Loucy (cell line): ENCODE measurements around the gene DHRSX.

Source experiments
- H2AFZ ChIP-seq: fragments of 200-600 bp; sonication (generic); 2 replicates; pipeline ENCODE4 v1.6.0; 2016; ENCODE audit warnings: antibody characterized with exemption, mild to moderate bottlenecking, low read length, moderate library complexity
- H3F3A ChIP-seq: fragments of 200-600 bp; 2 replicates; pipeline ENCODE4 v1.6.0; 2016; ENCODE audit warnings: antibody characterized with exemption, low read depth, mild to moderate bottlenecking
- H3K27me3 ChIP-seq: fragments of 200-600 bp; sonication (generic); 2 replicates; pipeline ENCODE4 v1.6.1; 2014; ENCODE audit warnings: low read length, mild to moderate bottlenecking; ENCODE audit not compliant: insufficient read depth, poor library complexity, severe bottlenecking
- H3K36me3 ChIP-seq: fragments of 200-600 bp; sonication (generic); 2 replicates; pipeline ENCODE4 v1.6.1; 2016; ENCODE audit warnings: low read length; ENCODE audit not compliant: insufficient read depth
- H3K4me1 ChIP-seq: fragments of 200-600 bp; sonication (generic); 2 replicates; pipeline ENCODE4 v1.5.1; 2014; ENCODE audit warnings: low read length, mild to moderate bottlenecking; ENCODE audit not compliant: insufficient read depth, poor library complexity, severe bottlenecking
- H3K4me2 ChIP-seq: fragments of 200-600 bp; sonication (generic); 2 replicates; pipeline ENCODE4 v1.6.0; 2014; ENCODE audit warnings: antibody characterized with exemption, low read length, low read depth, mild to moderate bottlenecking; ENCODE audit not compliant: poor library complexity, severe bottlenecking
- H3K4me3 ChIP-seq: fragments of 200-600 bp; sonication (generic); 2 replicates; pipeline ENCODE4 v1.5.1; 2014; ENCODE audit warnings: low read length, mild to moderate bottlenecking, mixed read lengths; ENCODE audit not compliant: poor library complexity, severe bottlenecking
- H3K79me2 ChIP-seq: fragments of 200-600 bp; sonication (generic); 2 replicates; pipeline ENCODE4 v1.6.1; 2014; ENCODE audit warnings: low read length; ENCODE audit not compliant: insufficient read depth
- H3K9ac ChIP-seq: fragments of 200-600 bp; sonication (generic); 2 replicates; pipeline ENCODE4 v1.6.0; 2014; ENCODE audit warnings: mild to moderate bottlenecking, low read depth, low read length, moderate library complexity; ENCODE audit not compliant: poor library complexity, severe bottlenecking
- H3K9me2 ChIP-seq: fragments of 200-600 bp; sonication (generic); replicated peaks from 2 replicates; pipeline ENCODE4 v1.6.1; 2016; ENCODE audit warnings: low read depth, low read length, mixed read lengths
- H3K9me3 ChIP-seq: fragments of 200-600 bp; sonication (generic); 2 replicates; pipeline ENCODE4 v1.6.1; 2014; ENCODE audit warnings: mild to moderate bottlenecking, antibody characterized with exemption, low read length, low read depth; ENCODE audit not compliant: insufficient read depth
- H4K20me1 ChIP-seq: fragments of 200-600 bp; sonication (generic); 2 replicates; pipeline ENCODE4 v1.6.0; 2014; ENCODE audit warnings: antibody characterized with exemption, low read length, mild to moderate bottlenecking; ENCODE audit not compliant: insufficient read depth, poor library complexity, severe bottlenecking
- CTCF ChIP-seq: fragments of 200-600 bp; sonication (generic); conservative IDR thresholded peaks from 2 replicates; pipeline ENCODE4 v1.5.1; 2014; ENCODE audit warnings: mild to moderate bottlenecking, antibody characterized with exemption, low read length
- EZH2phosphoT487 ChIP-seq: fragments of 200-600 bp; IDR thresholded peaks from 2 replicates; pipeline ENCODE4 v1.6.1; 2018; ENCODE audit warnings: antibody characterized with exemption, mild to moderate bottlenecking, moderate library complexity, borderline replicate concordance

Gene DHRSX

GRCh38 chrX:2192584-2193272 is 308.0 kb downstream of the DHRSX start:
- H3K27me3 ChIP-seq = no peaks in the 10 kb centered on the region

GRCh38 chrX:2188840-2189239 is 311.9 kb downstream of the DHRSX start:
- no peak overlapping the region for H3K4me3 ChIP-seq
- no peaks in the 10 kb centered on the region for H3F3A ChIP-seq
- no peaks in the 10 kb centered on the region for H4K20me1 ChIP-seq
- no peaks in the 10 kb centered on the region for H3K4me1 ChIP-seq
- no peaks in the 10 kb centered on the region for H3K27me3 ChIP-seq
- no peak overlapping the region for H2AFZ ChIP-seq
- H3K79me2 ChIP-seq = no peaks in the 10 kb centered on the region
- no peaks in the 10 kb centered on the region for H3K9me2 ChIP-seq
- no peak overlapping the region for H3K9ac ChIP-seq
- no peak overlapping the region for H3K4me2 ChIP-seq
- no peaks in the 10 kb centered on the region for H3K36me3 ChIP-seq
- TF ChIP-seq EZH2phosphoT487 = no peak
- no peak for TF ChIP-seq CTCF
- no peaks in the 10 kb centered on the region for H3K9me3 ChIP-seq

More at GRCh38 chrX:2192584-2193272, 308.0 kb downstream of the DHRSX start:
- H3K9me2 ChIP-seq = no peaks in the 10 kb centered on the region
- no peak overlapping the region for H3K4me3 ChIP-seq
- H4K20me1 ChIP-seq = no peaks in the 10 kb centered on the region
- no peaks in the 10 kb centered on the region for H3F3A ChIP-seq
- TF ChIP-seq EZH2phosphoT487 (no peak), CTCF (no peak)
- no peaks in the 10 kb centered on the region for H3K36me3 ChIP-seq
- no peaks in the 10 kb centered on the region for H3K4me1 ChIP-seq
- H3K79me2 ChIP-seq = no peaks in the 10 kb centered on the region
- H2AFZ ChIP-seq = no peak overlapping the region
- H3K9me3 ChIP-seq = no peaks in the 10 kb centered on the region
- no peak overlapping the region for H3K9ac ChIP-seq
- no peak overlapping the region for H3K4me2 ChIP-seq

GRCh38 chrX:2188330-2188792 is 312.4 kb downstream of the DHRSX start:
- Histone ChIP-seq H3K27me3 (no peaks in the 10 kb centered on the region), H3K4me2 (no peak overlapping the region), H3K9me3 (no peaks in the 10 kb centered on the region), H3K79me2 (no peaks in the 10 kb centered on the region), H3K36me3 (no peaks in the 10 kb centered on the region), H2AFZ (no peak overlapping the region), H3K4me3 (no peak overlapping the region), H3K9ac (no peak overlapping the region), H3K9me2 (no peaks in the 10 kb centered on the region), H4K20me1 (no peaks in the 10 kb centered on the region), H3K4me1 (no peaks in the 10 kb centered on the region), H3F3A (no peaks in the 10 kb centered on the region)
- TF ChIP-seq EZH2phosphoT487 (no peak), CTCF (no peak)
